HG02798 (cell line): ENCODE data around the gene TTC27.
"Not testable (repeated sequence)": the region's sequence is repeated elsewhere in the genome, so short reads cannot be mapped to it uniquely, and the experiment has no call there.

Experiments
- ATAC-seq: cut with Tn5 transposase; IDR thresholded peaks from one replicate; pipeline ENCODE4 v1.9.1; 2021; ENCODE audit warnings: mild to moderate bottlenecking; ENCODE audit not compliant: unreplicated experiment, poor library complexity

TTC27 gene

DNA sequence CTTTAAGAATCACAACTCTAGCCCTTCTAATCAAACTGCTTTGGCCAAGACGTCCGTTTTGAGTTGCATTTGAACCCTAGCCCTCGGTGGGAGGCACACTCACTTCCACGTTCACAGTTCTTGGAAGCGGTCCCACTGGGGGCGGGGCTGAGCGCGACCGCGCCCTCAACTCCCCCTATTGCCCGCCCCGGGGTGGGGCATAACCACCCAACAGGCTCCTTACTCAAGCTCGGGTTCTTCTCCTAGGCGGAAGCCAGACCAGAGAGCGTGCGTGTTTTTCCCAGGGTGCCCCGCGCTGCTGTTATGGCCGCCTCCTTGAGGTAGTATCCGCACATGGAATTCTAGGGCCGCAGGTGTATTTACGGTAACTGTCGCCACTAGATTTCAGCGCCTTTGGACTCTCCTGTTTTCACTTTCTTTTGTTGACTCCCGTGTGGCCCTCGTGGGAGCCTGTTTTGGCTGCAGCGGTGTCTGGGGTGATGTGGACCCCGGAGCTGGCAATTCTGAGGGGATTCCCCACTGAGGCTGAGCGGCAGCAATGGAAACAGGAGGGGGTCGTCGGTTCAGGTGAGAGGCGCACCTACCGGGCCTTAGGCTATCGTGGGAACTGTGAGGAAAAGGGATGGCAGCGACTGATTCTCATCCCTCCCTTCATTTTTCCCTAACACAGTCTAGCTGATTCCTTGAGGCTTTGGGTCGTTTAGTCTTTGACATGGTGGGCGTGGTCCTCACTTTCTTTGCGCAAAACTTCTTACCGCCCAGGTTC is at the start of gene TTC27:
Gene TTC27, plus strand, starts transcription at position 237 of the 766 bp plus-strand sequence. Its CDS starts 243 bp downstream, at position 480.
- ATAC-seq = peak; percentile 100

DNA sequence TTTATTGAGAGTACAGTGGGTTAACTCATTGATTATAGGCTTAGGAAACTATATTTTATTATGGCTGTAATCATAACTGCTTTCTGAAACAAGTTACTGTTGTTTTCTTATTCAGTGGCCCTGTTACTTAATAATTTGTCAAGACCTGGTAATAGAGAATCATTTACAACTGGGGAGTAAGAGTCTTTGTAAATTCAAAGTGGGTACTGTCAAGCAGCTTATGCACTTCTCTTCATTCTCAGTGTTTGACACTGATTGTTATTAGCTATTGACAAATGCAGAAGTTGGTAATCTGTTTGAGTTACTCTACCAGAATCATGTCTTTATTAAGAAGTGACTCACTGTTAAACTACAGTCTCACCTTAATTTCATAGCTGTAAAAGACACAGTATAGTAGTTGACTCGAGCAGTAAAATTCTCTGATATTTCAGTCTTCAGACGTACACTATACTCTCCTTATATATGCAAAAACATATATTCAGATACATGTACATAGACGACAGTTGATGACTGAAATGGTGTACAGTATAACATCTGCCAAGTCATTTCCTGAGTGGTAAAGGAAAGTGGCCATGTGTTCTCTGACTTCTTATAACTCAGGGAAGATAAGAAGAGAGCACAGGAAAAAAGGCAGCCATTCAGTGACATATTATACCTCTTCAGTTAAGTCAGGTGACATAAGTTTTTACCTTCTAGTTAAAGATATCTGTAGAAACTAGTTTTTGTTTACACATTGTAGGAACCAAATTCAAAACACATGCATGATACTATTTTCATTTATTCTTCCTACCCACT is 36.0 kb upstream of the TTC27 start:
- ATAC-seq = no peak

- ATAC-seq = no peak
Measured at GRCh38 chr2:32594573-32594972, 33.3 kb upstream of the TTC27 start.

GRCh38 chr2:32611366-32611765 is 16.5 kb upstream of the TTC27 start:
- no peak for ATAC-seq

GRCh38 chr2:32611771-32612170 is 16.1 kb upstream of the TTC27 start:
- no peak for ATAC-seq

DNA sequence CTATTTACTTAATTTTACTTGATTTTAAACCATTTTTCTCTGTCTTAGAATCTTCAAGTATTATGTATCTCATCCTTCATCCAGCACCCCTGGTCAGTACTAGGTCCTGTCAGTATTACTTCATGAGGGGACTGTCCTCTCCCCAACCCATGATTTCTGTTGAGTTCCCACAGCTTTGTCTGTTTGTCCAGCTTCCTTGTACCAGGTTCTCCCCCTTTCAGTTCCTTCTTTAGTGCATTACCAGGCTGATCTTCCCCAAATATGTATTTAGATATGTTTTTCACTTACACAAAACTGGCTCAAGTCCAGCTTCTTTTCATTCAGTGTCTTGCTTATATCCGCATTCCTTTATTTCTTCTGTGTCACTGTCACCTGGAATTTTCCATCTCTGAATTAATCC is 13.8 kb upstream of the TTC27 start:
- ATAC-seq = no peak

- no peak for ATAC-seq
Measured at GRCh38 chr2:32617599-32618189, 10.2 kb upstream of the TTC27 start.

DNA sequence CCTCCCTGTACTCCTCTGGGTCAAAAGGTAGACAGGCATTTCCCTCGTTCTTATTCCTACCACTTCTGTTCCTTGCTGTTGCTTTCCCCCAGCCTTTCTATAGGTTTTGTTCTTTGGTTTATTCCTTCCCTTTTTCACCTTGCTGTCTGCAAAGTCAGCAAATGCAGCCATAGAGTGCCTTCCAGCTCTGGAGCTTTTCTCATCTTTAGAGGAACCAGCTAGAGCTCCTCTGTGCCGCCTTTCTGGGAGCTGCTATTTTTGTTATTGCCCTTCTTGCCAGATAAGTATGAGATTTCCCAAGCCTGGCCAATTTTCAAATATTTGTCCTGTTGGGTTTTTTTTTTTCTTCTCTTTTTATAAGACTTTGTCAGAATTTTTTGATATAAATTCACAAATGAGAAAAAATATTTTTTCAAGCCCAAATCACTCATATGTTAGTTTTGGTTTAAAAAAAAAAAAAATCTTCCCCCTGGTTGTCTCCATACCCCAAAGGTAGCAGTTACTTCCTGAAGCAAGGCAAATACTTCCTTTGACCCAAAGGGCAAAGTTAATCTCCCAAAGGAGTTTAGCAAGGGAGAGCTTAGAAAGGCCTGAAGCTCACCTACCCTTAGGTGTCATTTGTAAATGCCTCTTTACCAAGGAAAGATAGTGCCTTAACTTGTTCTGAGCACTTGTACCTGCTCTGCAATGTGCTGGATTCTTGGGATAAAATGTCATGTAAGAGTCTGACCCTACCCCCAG is 5.1 kb upstream of the TTC27 start:
- no peak for ATAC-seq

- no peak for ATAC-seq
Measured at GRCh38 chr2:32623311-32623706, 4.5 kb upstream of the TTC27 start.

GRCh38 chr2:32624812-32625211 is 3.0 kb upstream of the TTC27 start:
- no peak for ATAC-seq

DNA sequence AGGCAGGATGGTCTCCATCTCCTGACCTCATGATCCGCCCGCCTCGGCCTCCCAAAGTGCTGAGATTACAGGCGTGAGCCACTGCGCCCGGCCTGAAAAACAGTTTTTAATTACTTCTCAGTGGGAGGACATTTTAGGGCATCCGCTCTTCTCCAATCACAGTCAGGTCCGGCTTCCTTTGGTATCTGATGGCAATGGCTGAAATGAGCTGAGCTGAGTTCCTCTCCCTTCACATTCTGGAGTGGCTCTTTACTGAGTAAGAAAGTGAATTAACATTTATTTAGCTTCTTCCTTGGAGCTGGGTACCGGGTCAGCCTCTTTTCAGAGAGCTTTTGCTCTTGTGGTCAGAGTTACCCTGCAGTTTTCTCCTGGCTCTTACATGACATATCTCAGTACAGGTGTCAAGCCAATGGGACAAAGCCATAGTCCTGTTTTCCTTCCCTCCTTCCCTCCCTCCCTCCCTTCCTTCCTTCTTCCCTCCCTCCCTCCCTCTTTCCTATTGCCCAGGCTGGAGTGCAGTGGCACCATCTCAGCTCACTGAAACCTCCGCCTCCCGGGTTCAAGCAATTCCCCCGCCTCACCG is 1.1 kb upstream of the TTC27 start:
- ATAC-seq = no peak

- peak; percentile 35 for ATAC-seq
Measured at GRCh38 chr2:32627441-32627813, 423 bp upstream of the TTC27 start.

- ATAC-seq = no peak
Measured at GRCh38 chr2:32632089-32632488, 4.2 kb downstream of the TTC27 start.

GRCh38 chr2:32633040-32633439 is 5.2 kb downstream of the TTC27 start:
- ATAC-seq = no peak

DNA sequence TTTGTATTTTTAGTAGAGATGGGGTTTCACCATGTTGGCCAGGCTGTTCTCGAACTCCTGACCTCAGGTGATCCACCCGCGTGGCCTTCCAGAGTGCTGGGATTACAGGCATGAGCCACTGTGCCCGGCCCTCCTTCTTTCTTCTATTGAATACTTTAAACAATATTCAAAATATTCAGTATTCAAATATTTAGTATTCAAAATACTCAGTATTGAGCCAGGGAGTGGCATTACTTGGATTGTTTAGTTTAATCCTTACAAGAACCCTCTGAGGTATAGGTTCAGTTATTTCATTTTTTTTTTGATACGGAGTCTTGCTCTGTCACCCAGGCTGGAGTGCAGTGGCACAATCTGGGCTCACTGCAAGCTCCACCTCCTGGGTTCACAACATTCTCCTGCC is 10.7 kb downstream of the TTC27 start:
- ATAC-seq = not testable (repeated sequence)

DNA sequence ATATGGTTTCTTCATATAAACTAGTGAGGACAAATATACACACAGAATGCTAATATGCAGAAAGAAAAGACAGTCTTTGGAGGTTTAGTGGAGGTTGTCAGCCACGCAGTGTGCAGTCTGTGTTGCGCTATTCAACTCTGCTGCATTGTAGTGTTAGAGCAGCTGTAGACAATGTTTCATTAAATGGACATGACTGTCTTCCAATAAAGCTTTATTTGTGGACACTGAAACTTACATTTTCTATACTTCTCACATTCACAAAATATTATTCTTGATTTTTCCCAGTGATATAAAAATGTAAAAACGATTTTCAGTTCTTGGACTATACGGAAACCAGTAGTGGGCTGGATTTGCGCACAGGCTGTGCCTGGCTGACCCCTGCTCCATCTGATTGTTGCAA is 13.3 kb downstream of the TTC27 start:
- ATAC-seq = no peak

DNA sequence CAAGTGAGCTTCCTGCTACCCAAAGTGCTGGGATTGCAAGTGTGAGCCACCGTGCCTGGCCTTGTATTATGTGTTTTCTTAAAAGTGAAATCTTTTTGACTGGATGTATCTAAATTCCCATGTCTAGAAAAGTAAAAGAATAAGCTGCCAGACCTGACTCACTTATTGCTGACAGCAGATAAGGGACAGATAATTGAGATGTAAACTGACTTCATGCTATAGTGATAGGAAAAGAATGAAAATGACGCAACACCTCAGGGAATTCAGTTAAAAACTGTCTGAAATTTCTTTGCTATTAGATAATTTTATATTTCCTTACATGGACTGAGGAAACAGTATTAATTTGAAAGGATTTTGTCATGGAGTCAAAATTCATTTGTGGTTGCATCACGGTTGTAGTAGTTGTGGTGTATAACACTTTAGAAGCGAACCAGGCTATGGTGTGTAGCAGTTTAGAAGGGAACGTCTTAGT is 19.4 kb downstream of the TTC27 start:
- no peak for ATAC-seq

GRCh38 chr2:32652555-32653209 is 24.8 kb downstream of the TTC27 start:
- ATAC-seq = no peak

- ATAC-seq = no peak
Measured at GRCh38 chr2:32656069-32656468, 28.2 kb downstream of the TTC27 start.

DNA sequence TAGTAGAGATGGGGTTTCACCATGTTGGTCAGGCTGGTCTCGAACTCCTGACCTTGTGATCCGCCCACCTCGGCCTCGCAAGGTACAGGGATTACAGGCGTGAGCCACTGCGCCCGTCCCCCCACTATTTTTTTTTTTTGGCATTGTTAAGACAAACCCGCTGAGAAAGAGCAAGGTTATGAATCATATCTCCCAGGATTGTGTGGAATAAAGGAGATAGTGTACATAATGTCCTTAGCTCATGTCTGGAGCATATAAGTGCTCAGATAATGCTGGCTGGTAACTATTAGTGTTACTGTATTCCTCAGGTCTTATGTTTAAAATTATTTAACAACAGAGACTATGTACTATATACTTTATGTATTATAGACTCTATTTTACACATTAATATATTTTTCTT is 36.0 kb downstream of the TTC27 start:
- no peak for ATAC-seq
